ENCODE measurements around the gene TTLL12.

TTLL12 gene

GRCh38 chr22:43186272-43187170, at the start of gene TTLL12:
Gene TTLL12 (minus strand): TSS chr22:43187134. CDS start chr22:43187069, 65 bp downstream.
- Histone ChIP-seq H3K27ac (ENCODE audit: low read depth, low read length) (peak within 1 kb of the TSS; percentile 86), H3K4me3 (ENCODE audit: low read depth in 1 of 2, low read length in 2 of 2) (peak within 1 kb of the TSS; percentile 57 to 74), H3K4me1 (ENCODE audit: insufficient read depth, low read length) (peaks cover 11% of the 10 kb centered on the region), H3K36me3 (ENCODE audit: insufficient read depth, low read length) (no peaks in the 10 kb centered on the region), H3K27me3 (ENCODE audit: control insufficient read depth in 1 of 2, insufficient read depth in 2 of 2, low read length in 2 of 2) (no peaks in the 10 kb centered on the region), H3K9ac (ENCODE audit: low read length) (peak within 1 kb of the TSS; percentile 21), H3K9me3 (ENCODE audit: low read length) (no peaks in the 10 kb centered on the region)

- no peaks in the 10 kb centered on the region for H3K36me3 ChIP-seq (ENCODE audit: insufficient read depth, low read length)
- no peak overlapping the region for H3K4me3 ChIP-seq (ENCODE audit: low read depth in 1 of 2, low read length in 2 of 2)
- peaks cover 0 to 25% of the 10 kb centered on the region in 2 donors for H3K27me3 ChIP-seq (ENCODE audit: control insufficient read depth in 1 of 2, insufficient read depth in 2 of 2, low read length in 2 of 2)
- H3K27ac ChIP-seq (ENCODE audit: low read depth, low read length): no peak overlapping the region
- no peaks in the 10 kb centered on the region for H3K9me3 ChIP-seq (ENCODE audit: low read length)
- H3K4me1 ChIP-seq (ENCODE audit: insufficient read depth, low read length): peaks cover 7% of the 10 kb centered on the region
- no peak overlapping the region for H3K9ac ChIP-seq (ENCODE audit: low read length)
Observed at GRCh38 chr22:43235445-43236409, 48.8 kb upstream of the TTLL12 start.

GRCh38 chr22:43234264-43234988, 47.5 kb upstream of the TTLL12 start:
- Histone ChIP-seq H3K27me3 (ENCODE audit: control insufficient read depth in 1 of 2, insufficient read depth in 2 of 2, low read length in 2 of 2) (peaks cover 0 to 15% of the 10 kb centered on the region in 2 donors), H3K9me3 (ENCODE audit: low read length) (no peaks in the 10 kb centered on the region), H3K9ac (ENCODE audit: low read length) (no peak overlapping the region), H3K4me1 (ENCODE audit: insufficient read depth, low read length) (no peaks in the 10 kb centered on the region), H3K27ac (ENCODE audit: low read depth, low read length) (no peak overlapping the region), H3K36me3 (ENCODE audit: insufficient read depth, low read length) (no peaks in the 10 kb centered on the region), H3K4me3 (ENCODE audit: low read depth in 1 of 2, low read length in 2 of 2) (no peak overlapping the region)

GRCh38 chr22:43233529-43233928, 46.6 kb upstream of the TTLL12 start:
- H3K27me3 ChIP-seq (ENCODE audit: control insufficient read depth in 1 of 2, insufficient read depth in 2 of 2, low read length in 2 of 2): peaks cover 0 to 10% of the 10 kb centered on the region in 2 donors
- no peaks in the 10 kb centered on the region for H3K4me1 ChIP-seq (ENCODE audit: insufficient read depth, low read length)
- H3K9me3 ChIP-seq (ENCODE audit: low read length): no peaks in the 10 kb centered on the region
- no peaks in the 10 kb centered on the region for H3K36me3 ChIP-seq (ENCODE audit: insufficient read depth, low read length)
- no peak overlapping the region for H3K27ac ChIP-seq (ENCODE audit: low read depth, low read length)
- no peak overlapping the region for H3K9ac ChIP-seq (ENCODE audit: low read length)
- no peak overlapping the region for H3K4me3 ChIP-seq (ENCODE audit: low read depth in 1 of 2, low read length in 2 of 2)

GRCh38 chr22:43232445-43232844, 45.5 kb upstream of the TTLL12 start:
- no peak overlapping the region for H3K9ac ChIP-seq (ENCODE audit: low read length)
- peaks cover 0 to 10% of the 10 kb centered on the region in 2 donors for H3K27me3 ChIP-seq (ENCODE audit: control insufficient read depth in 1 of 2, insufficient read depth in 2 of 2, low read length in 2 of 2)
- H3K27ac ChIP-seq (ENCODE audit: low read depth, low read length): no peak overlapping the region

GRCh38 chr22:43231724-43232034, 44.7 kb upstream of the TTLL12 start:
- no peak overlapping the region for H3K9ac ChIP-seq (ENCODE audit: low read length)
- H3K27ac ChIP-seq (ENCODE audit: low read depth, low read length): no peak overlapping the region
- H3K36me3 ChIP-seq (ENCODE audit: insufficient read depth, low read length): no peaks in the 10 kb centered on the region

More at GRCh38 chr22:43232445-43232844, 45.5 kb upstream of the TTLL12 start:
- Histone ChIP-seq H3K36me3 (ENCODE audit: insufficient read depth, low read length) (no peaks in the 10 kb centered on the region), H3K9me3 (ENCODE audit: low read length) (no peaks in the 10 kb centered on the region), H3K4me3 (ENCODE audit: low read depth in 1 of 2, low read length in 2 of 2) (no peak overlapping the region), H3K4me1 (ENCODE audit: insufficient read depth, low read length) (no peaks in the 10 kb centered on the region)

GRCh38 chr22:43230971-43231723, 44.2 kb upstream of the TTLL12 start:
- Histone ChIP-seq H3K4me3 (ENCODE audit: low read depth in 1 of 2, low read length in 2 of 2) (no peak overlapping the region), H3K9me3 (ENCODE audit: low read length) (no peaks in the 10 kb centered on the region), H3K36me3 (ENCODE audit: insufficient read depth, low read length) (no peaks in the 10 kb centered on the region), H3K27ac (ENCODE audit: low read depth, low read length) (no peak overlapping the region), H3K27me3 (ENCODE audit: control insufficient read depth in 1 of 2, insufficient read depth in 2 of 2, low read length in 2 of 2) (peaks cover 0 to 10% of the 10 kb centered on the region in 2 donors), H3K9ac (ENCODE audit: low read length) (no peak overlapping the region), H3K4me1 (ENCODE audit: insufficient read depth, low read length) (no peaks in the 10 kb centered on the region)

More at GRCh38 chr22:43231724-43232034, 44.7 kb upstream of the TTLL12 start:
- H3K4me1 ChIP-seq (ENCODE audit: insufficient read depth, low read length): no peaks in the 10 kb centered on the region
- peaks cover 0 to 10% of the 10 kb centered on the region in 2 donors for H3K27me3 ChIP-seq (ENCODE audit: control insufficient read depth in 1 of 2, insufficient read depth in 2 of 2, low read length in 2 of 2)
- no peaks in the 10 kb centered on the region for H3K9me3 ChIP-seq (ENCODE audit: low read length)
- no peak overlapping the region for H3K4me3 ChIP-seq (ENCODE audit: low read depth in 1 of 2, low read length in 2 of 2)

GRCh38 chr22:43230571-43230970, 43.6 kb upstream of the TTLL12 start:
- Histone ChIP-seq H3K27me3 (ENCODE audit: control insufficient read depth in 1 of 2, insufficient read depth in 2 of 2, low read length in 2 of 2) (peaks cover 0 to 10% of the 10 kb centered on the region in 2 donors), H3K36me3 (ENCODE audit: insufficient read depth, low read length) (no peaks in the 10 kb centered on the region), H3K4me1 (ENCODE audit: insufficient read depth, low read length) (no peaks in the 10 kb centered on the region), H3K9ac (ENCODE audit: low read length) (no peak overlapping the region), H3K27ac (ENCODE audit: low read depth, low read length) (no peak overlapping the region), H3K9me3 (ENCODE audit: low read length) (no peaks in the 10 kb centered on the region), H3K4me3 (ENCODE audit: low read depth in 1 of 2, low read length in 2 of 2) (no peak overlapping the region)

- Histone ChIP-seq H3K36me3 (ENCODE audit: insufficient read depth, low read length) (no peaks in the 10 kb centered on the region), H3K9ac (ENCODE audit: low read length) (no peak overlapping the region), H3K4me1 (ENCODE audit: insufficient read depth, low read length) (no peaks in the 10 kb centered on the region), H3K27me3 (ENCODE audit: control insufficient read depth in 1 of 2, insufficient read depth in 2 of 2, low read length in 2 of 2) (peaks cover 0 to 10% of the 10 kb centered on the region in 2 donors), H3K9me3 (ENCODE audit: low read length) (no peaks in the 10 kb centered on the region), H3K27ac (ENCODE audit: low read depth, low read length) (no peak overlapping the region), H3K4me3 (ENCODE audit: low read depth in 1 of 2, low read length in 2 of 2) (no peak overlapping the region)
Observed at GRCh38 chr22:43228863-43229262, 41.9 kb upstream of the TTLL12 start.

GRCh38 chr22:43228330-43228729, 41.4 kb upstream of the TTLL12 start:
- no peak overlapping the region for H3K27ac ChIP-seq (ENCODE audit: low read depth, low read length)
- H3K4me3 ChIP-seq (ENCODE audit: low read depth in 1 of 2, low read length in 2 of 2): no peak overlapping the region
- no peak overlapping the region for H3K9ac ChIP-seq (ENCODE audit: low read length)
- peaks cover 0 to 10% of the 10 kb centered on the region in 2 donors for H3K27me3 ChIP-seq (ENCODE audit: control insufficient read depth in 1 of 2, insufficient read depth in 2 of 2, low read length in 2 of 2)
- H3K4me1 ChIP-seq (ENCODE audit: insufficient read depth, low read length): no peaks in the 10 kb centered on the region
- no peaks in the 10 kb centered on the region for H3K36me3 ChIP-seq (ENCODE audit: insufficient read depth, low read length)
- no peaks in the 10 kb centered on the region for H3K9me3 ChIP-seq (ENCODE audit: low read length)

Data from muscle layer of colon (tissue), 2 donors.